Mucosa of stomach (tissue), 1 donor: ENCODE measurements around the gene CCDC187.
A peak's percentile ranks its signal among the peaks of the same experiment; 100 is the strongest.

Experiments
- H3K27me3 ChIP-seq: one replicate; pipeline ENCODE4 v1.7.0; 2013; ENCODE audit warnings: mild to moderate bottlenecking, low read length; ENCODE audit not compliant: control insufficient read depth, insufficient read depth
- H3K36me3 ChIP-seq: one replicate; pipeline ENCODE4 v1.7.0; 2013; ENCODE audit warnings: low read length; ENCODE audit not compliant: control insufficient read depth, insufficient read depth
- H3K4me1 ChIP-seq: one replicate; pipeline ENCODE4 v1.7.0; 2013; ENCODE audit warnings: mild to moderate bottlenecking, low read length; ENCODE audit not compliant: control insufficient read depth, insufficient read depth
- H3K4me3 ChIP-seq: one replicate; pipeline ENCODE4 v1.7.0; 2013; ENCODE audit warnings: low read length
- H3K9ac ChIP-seq: one replicate; pipeline ENCODE4 v1.7.0; 2013; ENCODE audit warnings: mild to moderate bottlenecking, low read length, moderate library complexity
- H3K9me3 ChIP-seq: one replicate; pipeline ENCODE4 v1.7.0; 2013; ENCODE audit warnings: mild to moderate bottlenecking, low read length, moderate library complexity; ENCODE audit not compliant: control insufficient read depth
- donor health status: Pancreatic carcinoma.

CCDC187 gene

GRCh38 chr9:136289651-136290507, 14.0 kb downstream of the CCDC187 start:
- Histone ChIP-seq H3K4me3 (no peak overlapping the region), H3K36me3 (no peaks in the 10 kb centered on the region), H3K9ac (no peak overlapping the region), H3K4me1 (peaks cover 11% of the 10 kb centered on the region), H3K27me3 (no peaks in the 10 kb centered on the region), H3K9me3 (no peaks in the 10 kb centered on the region)

GRCh38 chr9:136287960-136288753, 15.7 kb downstream of the CCDC187 start:
- Histone ChIP-seq H3K9me3 (no peaks in the 10 kb centered on the region), H3K9ac (no peak overlapping the region), H3K36me3 (no peaks in the 10 kb centered on the region), H3K4me3 (no peak overlapping the region), H3K4me1 (peaks cover 16% of the 10 kb centered on the region), H3K27me3 (no peaks in the 10 kb centered on the region)

DNA sequence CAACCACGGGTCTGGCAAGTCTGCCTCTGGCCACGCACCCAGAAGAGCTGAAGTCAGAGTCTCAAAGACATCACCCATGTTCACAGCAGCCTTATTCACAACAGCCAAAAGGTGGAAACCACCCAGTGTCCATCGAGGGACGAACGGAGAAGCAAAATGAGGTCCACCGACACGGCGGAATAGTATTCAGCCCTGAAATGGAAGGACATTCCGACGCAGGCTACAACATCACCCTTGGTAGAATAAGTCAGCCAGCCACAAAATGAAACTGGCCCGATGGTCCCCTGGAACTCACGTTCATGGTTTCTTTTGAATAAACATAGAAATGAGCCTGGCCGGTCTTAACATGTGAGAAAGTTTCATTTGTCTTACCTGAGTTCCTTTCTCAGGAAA, 16.9 kb downstream of the CCDC187 start:
- Histone ChIP-seq H3K27me3 (peaks cover 8% of the 10 kb centered on the region), H3K9ac (no peak overlapping the region), H3K36me3 (no peaks in the 10 kb centered on the region), H3K4me1 (peaks cover 12% of the 10 kb centered on the region), H3K4me3 (no peak overlapping the region), H3K9me3 (no peaks in the 10 kb centered on the region)

- no peaks in the 10 kb centered on the region for H3K9me3 ChIP-seq
- H3K4me1 ChIP-seq, result peaks cover 13% of the 10 kb centered on the region
- no peak overlapping the region for H3K4me3 ChIP-seq
- H3K36me3 ChIP-seq, result no peaks in the 10 kb centered on the region
- peaks cover 10% of the 10 kb centered on the region for H3K27me3 ChIP-seq
- no peak overlapping the region for H3K9ac ChIP-seq
Measured at GRCh38 chr9:136286359-136286986, 17.4 kb downstream of the CCDC187 start.

DNA sequence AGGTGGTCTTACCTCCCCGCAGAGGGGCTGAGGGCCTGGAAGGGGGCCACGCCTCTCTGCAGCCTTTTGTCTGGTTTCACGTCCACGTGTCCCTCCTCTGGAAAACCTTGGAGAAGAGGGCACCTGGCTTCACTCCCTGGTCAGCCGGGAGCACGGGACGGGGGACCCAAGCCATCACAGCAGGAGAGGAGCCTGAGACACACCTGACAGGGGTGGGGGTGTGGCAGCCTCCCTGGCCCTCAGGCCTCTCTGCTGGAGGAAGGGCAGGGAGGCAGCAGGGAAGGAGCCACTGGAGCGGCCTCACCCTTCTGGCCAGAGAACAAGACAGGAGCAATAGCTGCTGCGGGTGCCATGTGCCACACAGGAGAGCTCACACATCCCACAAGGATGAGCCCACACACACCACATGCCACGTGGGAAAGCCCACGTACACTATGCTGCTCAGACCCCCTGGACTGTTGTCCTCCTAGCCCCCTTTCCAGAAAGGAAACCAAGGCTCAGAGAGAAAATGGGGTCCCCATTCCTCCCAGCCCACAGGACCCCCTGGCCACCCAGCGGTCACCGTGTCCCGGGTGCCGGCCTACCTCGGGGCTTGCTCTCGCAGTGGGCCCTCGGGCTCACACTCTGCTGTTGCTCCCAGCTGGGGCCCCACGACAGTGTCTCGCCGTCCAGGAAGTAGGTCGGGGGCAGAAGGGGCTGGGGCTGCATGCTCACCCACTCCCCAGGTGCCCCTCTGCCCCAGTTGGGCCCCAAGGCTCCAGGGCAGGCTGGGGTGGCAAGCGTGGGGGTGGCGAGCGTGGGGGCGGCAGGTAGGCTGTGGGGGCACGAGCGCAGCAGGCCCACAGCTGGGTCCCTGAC, 18.2 kb downstream of the CCDC187 start:
- H3K9ac ChIP-seq, result no peak overlapping the region
- H3K4me3 ChIP-seq, result no peak overlapping the region
- H3K4me1 ChIP-seq, result peaks cover 13% of the 10 kb centered on the region
- no peaks in the 10 kb centered on the region for H3K9me3 ChIP-seq
- no peaks in the 10 kb centered on the region for H3K36me3 ChIP-seq
- H3K27me3 ChIP-seq, result peaks cover 10% of the 10 kb centered on the region

DNA sequence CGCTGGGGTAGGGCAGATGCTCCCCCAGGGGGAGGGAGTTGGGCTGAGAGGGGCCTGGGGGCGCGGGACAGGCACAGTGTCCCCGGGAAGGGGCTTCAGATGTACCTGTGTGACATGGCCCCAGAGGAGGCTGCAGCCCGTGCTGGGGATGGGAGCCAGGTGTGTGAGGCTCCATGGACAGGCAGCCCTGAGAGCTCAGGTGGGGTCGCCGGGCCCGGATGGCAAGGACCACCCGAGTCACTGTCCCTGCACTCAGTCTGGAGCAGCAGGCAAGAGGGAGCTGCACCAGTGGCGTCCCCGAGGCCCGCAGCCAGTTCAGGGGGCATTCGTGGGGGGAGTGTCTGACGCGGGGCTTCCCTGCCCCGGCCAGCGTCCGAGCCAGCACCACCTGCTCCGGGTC, 18.9 kb downstream of the CCDC187 start:
- H3K9ac ChIP-seq, result no peak overlapping the region
- no peaks in the 10 kb centered on the region for H3K9me3 ChIP-seq
- peaks cover 10% of the 10 kb centered on the region for H3K27me3 ChIP-seq
- H3K4me3 ChIP-seq, result no peak overlapping the region
- H3K36me3 ChIP-seq, result no peaks in the 10 kb centered on the region
- peaks cover 13% of the 10 kb centered on the region for H3K4me1 ChIP-seq

DNA sequence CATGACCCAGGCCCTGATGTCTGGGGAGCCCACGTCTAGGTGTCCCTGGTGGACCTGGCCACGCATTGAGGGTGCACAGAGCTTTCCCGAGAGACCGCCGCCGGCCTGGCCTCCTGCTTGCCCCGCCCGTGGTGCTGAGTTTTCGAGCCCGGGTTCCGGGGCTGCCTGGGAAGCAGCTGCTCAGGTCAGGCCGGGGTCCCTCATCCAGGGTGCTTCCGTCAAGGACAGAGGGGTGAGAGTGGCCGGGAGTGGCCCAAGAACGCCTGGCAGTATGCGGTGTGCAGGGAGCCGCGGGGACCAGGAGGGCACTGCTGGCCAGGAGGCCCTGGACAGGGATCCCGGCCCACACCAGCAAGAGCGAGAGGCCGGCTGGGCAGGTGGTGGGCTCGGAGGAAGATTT, 19.6 kb downstream of the CCDC187 start:
- no peak overlapping the region for H3K4me3 ChIP-seq

GRCh38 chr9:136283291-136284235, 20.3 kb downstream of the CCDC187 start:
- no peak overlapping the region for H3K4me3 ChIP-seq
- no peaks in the 10 kb centered on the region for H3K9me3 ChIP-seq
- H3K4me1 ChIP-seq, result peaks cover 13% of the 10 kb centered on the region
- peaks cover 10% of the 10 kb centered on the region for H3K27me3 ChIP-seq
- peak overlapping the region; percentile 28 for H3K9ac ChIP-seq
- no peaks in the 10 kb centered on the region for H3K36me3 ChIP-seq

More for the DNA sequence above, 19.6 kb downstream of the CCDC187 start:
- Histone ChIP-seq H3K9me3 (no peaks in the 10 kb centered on the region), H3K4me1 (peaks cover 13% of the 10 kb centered on the region), H3K36me3 (no peaks in the 10 kb centered on the region), H3K9ac (no peak overlapping the region), H3K27me3 (peaks cover 10% of the 10 kb centered on the region)

DNA sequence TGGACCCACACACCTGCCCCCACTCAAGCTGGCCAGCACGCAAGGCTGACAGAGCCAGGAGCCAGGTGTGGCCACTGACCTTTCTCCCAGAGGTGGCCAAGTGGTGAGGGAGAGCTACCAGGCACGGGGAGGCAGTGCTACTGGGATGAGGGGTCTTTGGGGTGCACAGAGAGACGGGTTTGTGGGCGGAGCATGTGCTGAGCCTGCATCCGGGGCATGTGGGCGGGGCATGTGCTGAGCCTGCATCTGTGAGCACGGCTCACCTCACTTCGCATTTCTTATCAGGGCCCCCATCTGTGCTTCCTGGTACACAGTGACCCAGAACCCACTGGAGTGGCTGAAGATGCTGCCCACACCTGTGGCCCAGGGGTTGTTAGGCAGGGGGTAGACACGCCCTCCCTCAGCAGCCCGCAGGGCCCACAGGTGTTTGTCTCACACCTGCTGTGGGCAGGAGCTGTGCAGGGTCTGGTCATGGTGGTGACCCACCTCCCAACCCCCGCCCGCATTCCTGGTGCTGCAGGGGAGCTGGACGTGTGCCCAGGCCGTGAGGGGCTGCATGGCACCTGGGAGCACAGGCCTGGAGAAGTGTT, 21.5 kb downstream of the CCDC187 start:
- H3K4me1 ChIP-seq, result peaks cover 13% of the 10 kb centered on the region
- H3K36me3 ChIP-seq, result no peaks in the 10 kb centered on the region
- no peak overlapping the region for H3K9ac ChIP-seq
- no peaks in the 10 kb centered on the region for H3K9me3 ChIP-seq
- H3K4me3 ChIP-seq, result no peak overlapping the region
- peaks cover 10% of the 10 kb centered on the region for H3K27me3 ChIP-seq

- peaks cover 13% of the 10 kb centered on the region for H3K4me1 ChIP-seq
- H3K4me3 ChIP-seq, result no peak overlapping the region
- H3K27me3 ChIP-seq, result peaks cover 10% of the 10 kb centered on the region
- no peak overlapping the region for H3K9ac ChIP-seq
- H3K9me3 ChIP-seq, result no peaks in the 10 kb centered on the region
- H3K36me3 ChIP-seq, result no peaks in the 10 kb centered on the region
Measured at GRCh38 chr9:136281421-136282271, 22.2 kb downstream of the CCDC187 start.
